A549 (cell line): ENCODE results near the gene IQCE. TPM values are rescaled to one million over a fixed set of nuclear protein-coding genes. Genes with fewer than 3 reads are reported as not detected.

Experiments
- ATAC-seq, 2 experiments: fragments of 200-7000 bp in 1 of 2; fragments of >200 bp in 1 of 2; cut with Nextera tagmentation in 1 of 2; cut with Tn5 transposase in 1 of 2; 3 replicates each; pipeline versions ENCODE4 v1.8.0 to v1.9.1; 2018 to 2020; ENCODE audit warnings: mild to moderate bottlenecking in 1 of 2, moderate library complexity in 1 of 2
- CTCF ChIA-PET: fragments of 300-600 bp; sonication (Branson Sonifier 250); formaldehyde crosslinking; extraction: SDS; loops from one replicate; lab custom pipeline; 2021; ENCODE audit warnings: antibody characterized with exemption, inconsistent platforms; lab: Yijun Ruan, JAX
- POLR2A ChIA-PET: fragments of 350-600 bp; formaldehyde crosslinking; extraction: SDS; loops from one replicate; lab custom pipeline; 2021; ENCODE audit warnings: antibody characterized with exemption, inconsistent platforms; lab: Yijun Ruan, JAX
- DNase-seq, 2 experiments: peaks; one replicate each; pipeline versions ENCODE4 v3.0.0 to v3.0.0-alpha.2; 2011 to 2016; ENCODE audit warnings: low read depth in 1 of 2, low spot score in 1 of 2
- FAIRE-seq: peaks from 2 replicates; lab custom pipeline; 2011; peaks lifted over from hg19 to GRCh38; lab: Jason Lieb, UNC
- H3K27ac ChIP-seq, 2 experiments: fragments of >200 bp; sonication (Bioruptor Twin); formaldehyde crosslinking; 3 replicates each; pipeline ENCODE4 v1.5.1; 2016 to 2017
- H3K4me1 ChIP-seq: fragments of >200 bp; sonication (Bioruptor Twin); formaldehyde crosslinking; 3 replicates; pipeline ENCODE4 v1.6.1; 2016
- H3K4me2 ChIP-seq: fragments of >200 bp; sonication (Bioruptor Twin); formaldehyde crosslinking; 3 replicates; pipeline ENCODE4 v1.6.1; 2016
- H3K4me3 ChIP-seq: fragments of >200 bp; sonication (Bioruptor Twin); formaldehyde crosslinking; 3 replicates; pipeline ENCODE4 v1.5.1; 2016
- H3K9me3 ChIP-seq: fragments of >200 bp; sonication (Bioruptor Twin); formaldehyde crosslinking; 3 replicates; pipeline ENCODE4 v1.6.1; 2016
- BHLHE40 ChIP-seq: IDR thresholded peaks from 2 replicates; pipeline ENCODE4 v1.6.1; 2012; ENCODE audit warnings: low read depth, low read length, inconsistent platforms
- CBX2 ChIP-seq: fragments of 200-600 bp; sonication (generic); IDR thresholded peaks from 2 replicates; pipeline ENCODE4 v1.6.1; 2016; ENCODE audit warnings: low read depth, mild to moderate bottlenecking, borderline replicate concordance
- EHF ChIP-seq: fragments of 250-450 bp; sonication (Bioruptor Pico); IDR thresholded peaks from 2 replicates; pipeline ENCODE4 v1.5.0; 2020; ENCODE audit warnings: mild to moderate bottlenecking
- FOSB ChIP-seq: fragments of 250-450 bp; sonication (Bioruptor Pico); IDR thresholded peaks from 2 replicates; pipeline ENCODE4 v1.5.0; 2020; ENCODE audit warnings: mild to moderate bottlenecking, moderate library complexity
- FOSL2 ChIP-seq, 2 experiments: fragments of 450-650 bp in 1 of 2; fragments of >200 bp in 1 of 2; sonication (Bioruptor Twin) in 1 of 2; formaldehyde crosslinking; IDR thresholded peaks; 2 replicates each; pipeline versions ENCODE4 v1.5.0 to v1.6.1; 2016 to 2020; ENCODE audit warnings: mild to moderate bottlenecking in 1 of 2, moderate library complexity in 1 of 2
- FOXS1 ChIP-seq: fragments of 250-450 bp; sonication (Bioruptor Pico); IDR thresholded peaks from 2 replicates; pipeline ENCODE4 v1.5.0; 2020; ENCODE audit warnings: mild to moderate bottlenecking, moderate library complexity
- GATA3 ChIP-seq: IDR thresholded peaks from 2 replicates; pipeline ENCODE4 v1.6.1; 2012; ENCODE audit warnings: borderline replicate concordance
- HOXA7 ChIP-seq: fragments of 250-450 bp; sonication (Bioruptor Pico); IDR thresholded peaks from 2 replicates; pipeline ENCODE4 v1.5.0; 2020; ENCODE audit warnings: mild to moderate bottlenecking, moderate library complexity
- HOXB5 ChIP-seq: fragments of 250-450 bp; sonication (Bioruptor Pico); IDR thresholded peaks from 2 replicates; pipeline ENCODE4 v1.5.0; 2020; ENCODE audit warnings: mild to moderate bottlenecking, moderate library complexity
- JUNB ChIP-seq: fragments of >200 bp; sonication (Bioruptor Twin); formaldehyde crosslinking; IDR thresholded peaks from 2 replicates; pipeline ENCODE4 v1.6.1; 2016
- KDM1A ChIP-seq: fragments of 200-600 bp; sonication (generic); IDR thresholded peaks from 2 replicates; pipeline ENCODE4 v1.6.1; 2016; ENCODE audit warnings: low read depth, mild to moderate bottlenecking
- KDM5A ChIP-seq: fragments of 200-600 bp; sonication (generic); IDR thresholded peaks from 2 replicates; pipeline ENCODE4 v1.6.1; 2016; ENCODE audit warnings: antibody characterized with exemption, mild to moderate bottlenecking
- NFE2L2 ChIP-seq: fragments of 150-350 bp; conservative IDR thresholded peaks from 2 replicates; pipeline ENCODE4 v1.6.1; 2014; ENCODE audit warnings: low read length
- NR3C1 ChIP-seq: fragments of >200 bp; sonication (Bioruptor Twin); formaldehyde crosslinking; IDR thresholded peaks from 3 replicates; pipeline ENCODE4 v1.6.1; 2017
- POLR2A ChIP-seq: IDR thresholded peaks from 2 replicates; pipeline ENCODE4 v1.6.1; 2012; ENCODE audit warnings: mild to moderate bottlenecking, low read length
- RAD21 ChIP-seq, 2 experiments: fragments of >200 bp in 1 of 2; sonication (Bioruptor Twin) in 1 of 2; formaldehyde crosslinking in 1 of 2; IDR thresholded peaks in 1 of 2; conservative IDR thresholded peaks in 1 of 2; 2 replicates in 1 of 2; 3 replicates in 1 of 2; pipeline ENCODE4 v1.6.1; 2012 to 2018; ENCODE audit warnings: inconsistent platforms in 1 of 2
- RCOR1 ChIP-seq: fragments of 150-350 bp; IDR thresholded peaks from 2 replicates; pipeline ENCODE4 v1.6.1; 2014; ENCODE audit warnings: antibody characterized with exemption, low read length, low read depth
- RFX5 ChIP-seq: fragments of 450-650 bp; IDR thresholded peaks from 2 replicates; pipeline ENCODE4 v1.7.1; 2014; ENCODE audit warnings: antibody characterized with exemption, mild to moderate bottlenecking, moderate library complexity
- SMC3 ChIP-seq: fragments of >200 bp; sonication (Bioruptor Twin); formaldehyde crosslinking; IDR thresholded peaks from 3 replicates; pipeline ENCODE4 v1.6.1; 2018; ENCODE audit warnings: inconsistent platforms
- TFCP2L1 ChIP-seq: fragments of 250-450 bp; sonication (Bioruptor Pico); IDR thresholded peaks from 2 replicates; pipeline ENCODE4 v1.5.0; 2021; ENCODE audit warnings: mild to moderate bottlenecking
- ZNF302 ChIP-seq: fragments of 250-450 bp; sonication (Bioruptor Pico); IDR thresholded peaks from 2 replicates; pipeline ENCODE4 v1.9.0; 2021; ENCODE audit warnings: inconsistent platforms, mild to moderate bottlenecking, moderate library complexity
- WGBS: methylation state at CpG from one replicate; pipeline ENCODE4 v1.1.6; 2017; ENCODE audit errors: missing lambda C conversion rate; 5-methylcytosine and 5-hydroxymethylcytosine counted together
- polyA plus RNA-seq, 4 experiments: library from polyadenylated mRNA; depleted of rRNA in 3 of 4; stranded (reverse); fragments of >200 nt; fragmentation: RNase III in 1 of 4; extraction: RNeasy Plus Mini Kit Qiagen cat#74134 plus additional on column Dnase treatment in 1 of 4; gene quantifications; 2 replicates in 3 of 4; 3 replicates in 1 of 4; pipeline ENCODE4 v1.2.3, GENCODE V29; 2011 to 2017
- TF ChIP-seq, protein P1 (sequence below): fragments of 450-650 bp; IDR thresholded peaks from 2 replicates; pipeline ENCODE4 v1.6.1; 2014; ENCODE audit warnings: antibody characterized with exemption
- TF ChIP-seq, protein P2 (sequence below): fragments of 150-350 bp; IDR thresholded peaks from 2 replicates; pipeline ENCODE4 v1.6.1; 2014; ENCODE audit warnings: low read depth, mild to moderate bottlenecking, low read length
- TF ChIP-seq, protein P3 (sequence below): IDR thresholded peaks from 2 replicates; pipeline ENCODE4 v1.6.1; 2012
- TF ChIP-seq, protein P4 (sequence below): fragments of >200 bp; sonication (Bioruptor Twin); formaldehyde crosslinking; IDR thresholded peaks from 2 replicates; pipeline ENCODE4 v1.6.1; 2016

IQCE gene
- polyA plus RNA-seq, 2 of the 4 experiments (the other 2 are of a cell fraction), result 10.6 to 13.0 TPM

DNA sequence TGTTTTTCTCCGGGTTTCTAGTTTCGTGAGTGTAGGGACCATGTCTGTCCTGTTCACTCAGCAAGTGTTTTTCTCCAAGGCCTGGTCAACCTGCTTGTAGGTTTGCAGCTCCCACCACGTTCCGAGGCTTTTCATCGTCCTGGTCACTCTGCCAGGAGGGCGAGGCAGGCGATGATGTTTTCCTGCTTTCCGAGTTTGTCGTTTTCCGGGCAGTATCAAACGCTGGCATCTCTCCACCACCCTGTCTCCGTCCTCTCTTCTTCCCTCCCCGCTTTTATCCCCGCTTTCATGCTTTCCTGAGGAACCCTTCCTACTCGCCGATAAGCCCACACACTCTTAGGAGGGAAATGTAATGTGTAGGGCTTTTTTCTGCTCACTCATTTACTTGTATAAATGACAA, 11.2 kb downstream of the IQCE start:
- POLR2A ChIA-PET, result no interaction called here
- H3K27ac ChIP-seq, result no peak overlapping the region
- no peak for ATAC-seq
- H3K4me1 ChIP-seq, result peaks cover 13% of the 10 kb centered on the region
- WGBS, result 92% methylated on average over 16 of the region's 16 CpGs
- TF ChIP-seq NR3C1, result no peak
- no peak for TF ChIP-seq RAD21 (conservative IDR thresholded peaks at IDR 0.05 in 1 of 2, IDR thresholded peaks at IDR 0.05 in 1 of 2)
- no peak for TF ChIP-seq HOXB5 (CRISPR knock-in tag)
- no peak for TF ChIP-seq KDM5A
- TF ChIP-seq, protein P1, sequence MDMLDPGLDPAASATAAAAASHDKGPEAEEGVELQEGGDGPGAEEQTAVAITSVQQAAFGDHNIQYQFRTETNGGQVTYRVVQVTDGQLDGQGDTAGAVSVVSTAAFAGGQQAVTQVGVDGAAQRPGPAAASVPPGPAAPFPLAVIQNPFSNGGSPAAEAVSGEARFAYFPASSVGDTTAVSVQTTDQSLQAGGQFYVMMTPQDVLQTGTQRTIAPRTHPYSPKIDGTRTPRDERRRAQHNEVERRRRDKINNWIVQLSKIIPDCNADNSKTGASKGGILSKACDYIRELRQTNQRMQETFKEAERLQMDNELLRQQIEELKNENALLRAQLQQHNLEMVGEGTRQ, result no peak
- no peak for TF ChIP-seq BHLHE40
- no peak for TF ChIP-seq JUNB
- no peak for TF ChIP-seq FOSL2 (IDR thresholded peaks at IDR 0.05)
- no peak for TF ChIP-seq FOSL2 (CRISPR knock-in tag; IDR thresholded peaks at IDR 0.05)
- TF ChIP-seq FOSB (CRISPR knock-in tag), result no peak
- TF ChIP-seq, protein P2, sequence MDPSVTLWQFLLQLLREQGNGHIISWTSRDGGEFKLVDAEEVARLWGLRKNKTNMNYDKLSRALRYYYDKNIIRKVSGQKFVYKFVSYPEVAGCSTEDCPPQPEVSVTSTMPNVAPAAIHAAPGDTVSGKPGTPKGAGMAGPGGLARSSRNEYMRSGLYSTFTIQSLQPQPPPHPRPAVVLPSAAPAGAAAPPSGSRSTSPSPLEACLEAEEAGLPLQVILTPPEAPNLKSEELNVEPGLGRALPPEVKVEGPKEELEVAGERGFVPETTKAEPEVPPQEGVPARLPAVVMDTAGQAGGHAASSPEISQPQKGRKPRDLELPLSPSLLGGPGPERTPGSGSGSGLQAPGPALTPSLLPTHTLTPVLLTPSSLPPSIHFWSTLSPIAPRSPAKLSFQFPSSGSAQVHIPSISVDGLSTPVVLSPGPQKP, result no peak
- TF ChIP-seq, all 56 proteins: peak for 0
- FAIRE-seq, result no peak
- DNase-seq, result no peak
- Histone ChIP-seq H3K9me3 (no peaks in the 10 kb centered on the region), H3K4me3 (no peak overlapping the region), H3K4me2 (no peak overlapping the region)
- CTCF ChIA-PET, result no interaction called here

DNA sequence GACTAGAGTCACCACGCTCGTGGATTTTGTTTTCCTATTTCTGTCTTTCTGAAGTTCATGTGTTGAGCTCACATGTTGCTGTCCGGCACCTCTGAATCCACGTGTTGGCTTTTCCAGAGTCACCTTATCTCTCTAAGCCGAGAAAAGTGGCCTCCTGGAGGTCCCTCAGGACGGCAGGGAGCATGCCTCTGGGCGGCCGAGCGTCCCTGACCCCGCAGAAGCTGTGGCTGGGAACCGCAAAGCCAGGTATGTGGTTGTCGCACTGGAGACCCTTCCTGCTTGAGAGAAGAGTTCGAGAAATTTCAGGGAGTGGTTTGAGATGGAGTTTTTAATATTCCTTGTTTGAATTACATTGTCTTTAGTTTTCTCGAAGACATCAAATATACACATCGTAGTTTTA, 12.6 kb downstream of the IQCE start:
- WGBS, result 90% methylated on average over 14 of the region's 15 CpGs
- ChIA-PET POLR2A (interaction anchor here (1.5 kb wide), 1 partner anchor 12 kb away, joined by 5 read pairs; the partner anchor contains the start of gene IQCE), CTCF (interaction anchor here (1.0 to 1.6 kb wide), 4 partner anchors 10 to 148 kb away, joined by 3 to 7 read pairs (median 4); no protein-coding TSS in a partner anchor)
- H3K4me3 ChIP-seq, result no peak overlapping the region
- ATAC-seq (no peak), FAIRE-seq (no peak), DNase-seq (no peak)
- H3K4me1 ChIP-seq, result peaks cover 13% of the 10 kb centered on the region
- H3K27ac ChIP-seq, result peak overlapping the region in 1 of 2 experiments; percentile 65; a peak in 1 of 6 replicates
- TF ChIP-seq POLR2A (no peak), GATA3 (no peak), HOXA7 (CRISPR knock-in tag) (no peak), ZNF302 (CRISPR knock-in tag) (no peak), CBX2 (no peak), RFX5 (no peak), RCOR1 (no peak), EHF (CRISPR knock-in tag) (no peak), BHLHE40 (no peak), NFE2L2 (no peak), SMC3 (no peak)
- TF ChIP-seq, protein P3, sequence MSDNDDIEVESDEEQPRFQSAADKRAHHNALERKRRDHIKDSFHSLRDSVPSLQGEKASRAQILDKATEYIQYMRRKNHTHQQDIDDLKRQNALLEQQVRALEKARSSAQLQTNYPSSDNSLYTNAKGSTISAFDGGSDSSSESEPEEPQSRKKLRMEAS, result no peak
- H3K4me2 ChIP-seq, result peak overlapping the region; percentile 38; the same call in 1 of the 3 replicates
- no peaks in the 10 kb centered on the region for H3K9me3 ChIP-seq

DNA sequence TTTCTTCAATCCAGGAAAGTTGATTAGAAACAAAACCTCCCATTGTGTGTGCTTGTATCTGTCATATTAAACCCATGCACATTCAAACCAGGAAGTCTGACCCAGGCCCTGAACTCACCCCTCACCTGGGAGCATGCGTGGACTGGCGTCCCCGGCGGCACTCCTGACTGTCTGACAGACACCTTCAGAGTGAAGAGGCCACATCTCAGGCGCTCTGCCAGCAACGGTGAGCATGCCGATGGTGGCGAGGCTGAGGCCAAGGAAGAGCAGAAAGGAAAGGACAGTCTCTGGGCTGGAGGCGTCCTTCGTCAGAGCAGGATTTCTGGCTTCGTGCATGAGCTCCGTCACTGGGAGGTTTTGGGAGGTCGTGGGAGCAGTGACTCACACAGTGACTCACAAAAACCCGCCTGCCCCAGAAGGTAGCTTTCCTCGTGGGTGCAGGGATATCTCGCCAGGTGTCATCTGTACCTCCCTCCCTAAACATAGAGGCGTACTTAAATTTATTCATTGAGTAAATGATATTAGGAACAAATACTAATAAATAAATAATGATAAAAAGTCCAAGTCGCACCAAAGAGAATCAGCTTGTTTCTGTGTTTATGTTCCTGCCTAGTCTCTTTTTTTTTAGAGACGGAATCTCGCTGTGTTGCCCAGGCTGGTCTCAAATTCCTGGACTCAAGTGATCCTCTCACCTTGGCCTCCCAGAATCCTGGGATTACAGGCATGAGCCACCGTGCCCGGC, 13.5 kb downstream of the IQCE start:
- no peak for DNase-seq
- no peaks in the 10 kb centered on the region for H3K9me3 ChIP-seq
- ChIA-PET CTCF (interaction anchor here (0.6 to 1.6 kb wide), 4 partner anchors 11 to 147 kb away, joined by 3 to 7 read pairs (median 4); no protein-coding TSS in a partner anchor), POLR2A (interaction anchor here (1.5 kb wide), 1 partner anchor 13 kb away, joined by 5 read pairs; the partner anchor contains the start of gene IQCE)
- peaks cover 13% of the 10 kb centered on the region for H3K4me1 ChIP-seq
- peak in 1 of 2 experiments; percentile 26; a peak in 2 of 6 replicates for ATAC-seq
- H3K4me3 ChIP-seq, result no peak overlapping the region
- no peak for FAIRE-seq
- H3K27ac ChIP-seq, result peak overlapping the region in 1 of 2 experiments; percentile 65; a peak in 2 of 6 replicates
- TF ChIP-seq KDM1A, result no peak
- TF ChIP-seq FOSL2 (IDR thresholded peaks at IDR 0.05), result no peak
- peak; percentile 62 for TF ChIP-seq FOSL2 (CRISPR knock-in tag; IDR thresholded peaks at IDR 0.05)
- no peak for TF ChIP-seq HOXA7 (CRISPR knock-in tag)
- TF ChIP-seq, protein P4, sequence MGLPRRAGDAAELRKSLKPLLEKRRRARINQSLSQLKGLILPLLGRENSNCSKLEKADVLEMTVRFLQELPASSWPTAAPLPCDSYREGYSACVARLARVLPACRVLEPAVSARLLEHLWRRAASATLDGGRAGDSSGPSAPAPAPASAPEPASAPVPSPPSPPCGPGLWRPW, result no peak
- TF ChIP-seq FOXS1 (CRISPR knock-in tag), result no peak
- TF ChIP-seq TFCP2L1 (CRISPR knock-in tag), result no peak
- no peak for TF ChIP-seq JUNB
- 67% methylated on average over 22 of the region's 22 CpGs for WGBS
- peak overlapping the region; percentile 38; the same call in 2 of the 3 replicates for H3K4me2 ChIP-seq
